ENCODE measurements around the gene SORCS3.

The SORCS3 gene

DNA sequence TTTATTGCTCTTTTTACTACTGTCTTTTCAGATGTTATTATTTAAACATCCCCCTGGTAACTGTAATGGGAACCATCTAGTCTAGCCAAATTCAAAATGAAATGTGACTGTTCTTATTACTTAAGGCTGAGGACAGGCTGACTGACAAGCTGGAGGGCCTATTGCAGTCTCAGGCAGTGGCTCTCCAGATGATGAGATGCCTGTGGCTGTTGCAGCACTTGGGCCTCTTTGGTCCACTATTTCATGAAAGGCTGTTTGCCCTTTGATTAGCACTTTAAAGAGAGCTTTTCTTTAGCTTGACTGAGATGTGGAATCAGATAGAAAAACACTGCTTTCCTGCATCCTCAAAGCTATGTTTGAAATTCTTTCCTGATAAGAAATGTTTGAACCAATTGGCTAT, 540.5 kb downstream of the SORCS3 start:
- ChIA-PET CTCF (no interaction called here), POLR2A (no interaction called here)
- TF ChIP-seq, protein P1, sequence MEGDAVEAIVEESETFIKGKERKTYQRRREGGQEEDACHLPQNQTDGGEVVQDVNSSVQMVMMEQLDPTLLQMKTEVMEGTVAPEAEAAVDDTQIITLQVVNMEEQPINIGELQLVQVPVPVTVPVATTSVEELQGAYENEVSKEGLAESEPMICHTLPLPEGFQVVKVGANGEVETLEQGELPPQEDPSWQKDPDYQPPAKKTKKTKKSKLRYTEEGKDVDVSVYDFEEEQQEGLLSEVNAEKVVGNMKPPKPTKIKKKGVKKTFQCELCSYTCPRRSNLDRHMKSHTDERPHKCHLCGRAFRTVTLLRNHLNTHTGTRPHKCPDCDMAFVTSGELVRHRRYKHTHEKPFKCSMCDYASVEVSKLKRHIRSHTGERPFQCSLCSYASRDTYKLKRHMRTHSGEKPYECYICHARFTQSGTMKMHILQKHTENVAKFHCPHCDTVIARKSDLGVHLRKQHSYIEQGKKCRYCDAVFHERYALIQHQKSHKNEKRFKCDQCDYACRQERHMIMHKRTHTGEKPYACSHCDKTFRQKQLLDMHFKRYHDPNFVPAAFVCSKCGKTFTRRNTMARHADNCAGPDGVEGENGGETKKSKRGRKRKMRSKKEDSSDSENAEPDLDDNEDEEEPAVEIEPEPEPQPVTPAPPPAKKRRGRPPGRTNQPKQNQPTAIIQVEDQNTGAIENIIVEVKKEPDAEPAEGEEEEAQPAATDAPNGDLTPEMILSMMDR (IDR thresholded peaks at IDR 0.05; ENCODE audit: insufficient read depth, low read length, missing control alignments) = no peak
- no peak overlapping the region for H3K4me3 ChIP-seq (ENCODE audit: low read depth, low read length)
- DNase-seq (ENCODE audit: low read depth, low spot score) = no peak

GRCh38 chr10:105183536-105183935, 542.4 kb downstream of the SORCS3 start:
- DNase-seq (ENCODE audit: low read depth, low spot score) = no peak
- ChIA-PET POLR2A (no interaction called here), CTCF (no interaction called here)
- H3K4me3 ChIP-seq (ENCODE audit: low read depth, low read length) = no peak overlapping the region
- TF ChIP-seq, protein P1 (IDR thresholded peaks at IDR 0.05; ENCODE audit: insufficient read depth, low read length, missing control alignments) = no peak

GRCh38 chr10:105185161-105185560, 544.1 kb downstream of the SORCS3 start:
- ChIA-PET POLR2A (no interaction called here), CTCF (no interaction called here)
- TF ChIP-seq, protein P1 (IDR thresholded peaks at IDR 0.05; ENCODE audit: insufficient read depth, low read length, missing control alignments) = no peak
- DNase-seq (ENCODE audit: low read depth, low spot score) = no peak
- no peak overlapping the region for H3K4me3 ChIP-seq (ENCODE audit: low read depth, low read length)

GRCh38 chr10:105187243-105187642, 546.2 kb downstream of the SORCS3 start:
- CTCF ChIA-PET = no interaction called here

DNA sequence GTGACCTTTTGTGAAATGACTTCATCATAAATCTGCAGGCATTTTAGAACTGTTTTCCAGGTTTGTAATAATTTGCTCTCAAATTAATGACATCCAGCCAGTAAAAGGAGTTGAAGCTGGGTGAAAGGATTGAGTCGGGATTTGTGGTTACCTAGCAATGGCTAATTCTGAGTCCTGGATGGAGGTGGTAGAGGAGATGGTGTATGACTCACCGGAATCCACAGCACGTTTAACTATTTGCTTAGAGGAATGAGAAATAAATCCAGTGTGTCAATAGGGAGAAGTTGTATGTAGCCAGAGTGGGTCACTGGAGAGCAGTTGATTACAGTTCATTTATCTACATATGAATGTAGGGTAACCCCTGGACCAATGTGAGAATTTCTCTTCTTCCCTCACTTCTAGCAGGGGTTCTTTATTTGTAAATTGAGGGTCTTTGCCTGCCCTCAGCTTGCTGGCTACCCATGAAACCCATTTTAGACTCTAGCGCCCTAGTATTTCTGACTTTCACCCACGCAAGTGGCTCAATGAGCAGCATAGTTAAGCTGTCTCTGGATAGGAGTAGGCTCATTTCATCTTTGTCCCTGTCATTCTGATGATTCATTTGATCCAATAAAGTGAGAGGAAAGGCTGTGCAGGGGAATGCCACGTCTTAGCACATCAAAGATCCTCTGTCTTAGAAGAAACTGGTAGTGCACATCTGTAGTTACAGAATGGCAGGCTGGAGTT, 547.8 kb downstream of the SORCS3 start:
- ChIA-PET CTCF (no interaction called here), POLR2A (no interaction called here)
- H3K4me3 ChIP-seq (ENCODE audit: low read depth, low read length) = no peak overlapping the region
- TF ChIP-seq, protein P1 (IDR thresholded peaks at IDR 0.05; ENCODE audit: insufficient read depth, low read length, missing control alignments) = no peak
- DNase-seq (ENCODE audit: low read depth, low spot score) = no peak

More at GRCh38 chr10:105187243-105187642, 546.2 kb downstream of the SORCS3 start:
- H3K4me3 ChIP-seq (ENCODE audit: low read depth, low read length) = no peak overlapping the region
- POLR2A ChIA-PET = no interaction called here
- DNase-seq (ENCODE audit: low read depth, low spot score) = no peak
- TF ChIP-seq, protein P1 (IDR thresholded peaks at IDR 0.05; ENCODE audit: insufficient read depth, low read length, missing control alignments) = no peak

GRCh38 chr10:105189463-105189800, 548.3 kb downstream of the SORCS3 start:
- POLR2A ChIA-PET = no interaction called here
- H3K4me3 ChIP-seq (ENCODE audit: low read depth, low read length) = no peak overlapping the region
- CTCF ChIA-PET = no interaction called here
- TF ChIP-seq, protein P1 (IDR thresholded peaks at IDR 0.05; ENCODE audit: insufficient read depth, low read length, missing control alignments) = no peak
- DNase-seq (ENCODE audit: low read depth, low spot score) = no peak

All from AG04449 (cell line).